ENCODE results near the gene VSIG1. TPM values are rescaled to one million over a fixed set of nuclear protein-coding genes. Genes with fewer than 3 reads are reported as not detected.

VSIG1 gene
- total and polyA plus RNA-seq, 2 experiments from 2014 or later = 1.2 to 1.7 TPM

- Mint-ChIP-seq H3K36me3 (ENCODE audit: low read depth) (no peaks in the 10 kb centered on the region), H3K9me3 (no peaks in the 10 kb centered on the region), H3K4me1 (peaks cover 6% of the 10 kb centered on the region; the same call in 2 of the 3 replicates), H3K27ac (peak overlapping the region; percentile 54; the same call in 1 of the 2 replicates), H3K4me3 (no peak overlapping the region), H3K27me3 (ENCODE audit: insufficient read depth, low read depth, poor library complexity) (peaks cover 6% of the 10 kb centered on the region)
- no peaks in the 10 kb centered on the region for H4K20me1 ChIP-seq (replicated peaks; ENCODE audit: insufficient read depth)
- H3K79me2 ChIP-seq (replicated peaks; ENCODE audit: insufficient read depth) = no peaks in the 10 kb centered on the region
- DNase-seq (ENCODE audit: low spot score) (no peak), ATAC-seq (no peak)
- no peaks in the 10 kb centered on the region for H3F3A ChIP-seq (replicated peaks; ENCODE audit: low read depth)
- TF ChIP-seq EZH2 (IDR thresholded peaks at IDR 0.05; ENCODE audit: low read depth, unreplicated experiment) = no peak
- TF ChIP-seq ZNF462 (CRISPR knock-in tag; IDR thresholded peaks at IDR 0.05) = no peak
- TF ChIP-seq CTCF (conservative IDR thresholded peaks at IDR 0.05; ENCODE audit: low read depth in 2 of 2) = no peak
- TF ChIP-seq CREB1 (CRISPR knock-in tag; IDR thresholded peaks at IDR 0.05; ENCODE audit: low read depth) = no peak
- TF ChIP-seq NANOG (IDR thresholded peaks at IDR 0.05; ENCODE audit: borderline replicate concordance) = no peak
- TF ChIP-seq ETS1 (IDR thresholded peaks at IDR 0.05) = no peak
- no peak for TF ChIP-seq POLR2AphosphoS5 (IDR thresholded peaks at IDR 0.05; ENCODE audit: low read depth)
- H3K36me3 ChIP-seq (ENCODE audit: insufficient read depth) = no peaks in the 10 kb centered on the region
- H3K27me3 ChIP-seq (ENCODE audit: insufficient read depth) = no peaks in the 10 kb centered on the region
- H2AFZ ChIP-seq = no peak overlapping the region
- no peak overlapping the region for H3K4me2 ChIP-seq
- no peak overlapping the region for H3K27ac ChIP-seq (ENCODE audit: low read depth)
- no peaks in the 10 kb centered on the region for H3K9me2 ChIP-seq (ENCODE audit: insufficient read depth)
- no peaks in the 10 kb centered on the region for H3K4me1 ChIP-seq (ENCODE audit: insufficient read depth)
- no peak overlapping the region for H3K4me3 ChIP-seq
Measured at GRCh38 chrX:108036298-108036973, 8.4 kb upstream of the VSIG1 start.
